HL-60 (cell line): ENCODE results near the gene NAPEPLD.

Experiments used
- DNase-seq, 2 experiments: peaks; one replicate each; pipeline ENCODE4 v3.0.0-alpha.2; 2010 to 2020; ENCODE audit warnings: low read depth in 1 of 2, low spot score in 1 of 2
- H3K27ac ChIP-seq: fragments of 250-450 bp; sonication (Bioruptor Pico); replicated peaks from 2 replicates; pipeline ENCODE4 v1.5.1; 2020; ENCODE audit warnings: mild to moderate bottlenecking, moderate library complexity
- H3K27me3 ChIP-seq: fragments of 250-450 bp; sonication (Bioruptor Pico); 2 replicates; pipeline ENCODE4 v1.5.1; 2021; ENCODE audit warnings: mild to moderate bottlenecking, moderate library complexity; ENCODE audit not compliant: insufficient read depth, poor library complexity, severe bottlenecking
- H3K4me3 ChIP-seq: replicated peaks from 2 replicates; pipeline ENCODE4 v1.5.1; 2011; ENCODE audit warnings: mild to moderate bottlenecking, control low read depth, low read length; ENCODE audit not compliant: insufficient read depth
- CTCF ChIP-seq: IDR thresholded peaks from one replicate; pipeline ENCODE4 v1.5.1; 2011; ENCODE audit warnings: low read length, control low read depth, inconsistent platforms; ENCODE audit not compliant: insufficient read depth
- GABPA ChIP-seq: IDR thresholded peaks from 2 replicates; pipeline ENCODE4 v1.6.1; 2012; ENCODE audit warnings: low read depth
- POLR2AphosphoS5 ChIP-seq: IDR thresholded peaks from 2 replicates; pipeline ENCODE4 v1.6.1; 2012; ENCODE audit warnings: low read depth
- REST ChIP-seq: IDR thresholded peaks from 2 replicates; pipeline ENCODE4 v1.6.1; 2012; ENCODE audit warnings: low read depth; ENCODE audit not compliant: insufficient replicate concordance
- SPI1 ChIP-seq: IDR thresholded peaks from 2 replicates; pipeline ENCODE4 v1.6.1; 2012; ENCODE audit warnings: low read depth, mild to moderate bottlenecking, borderline replicate concordance

NAPEPLD gene

GRCh38 chr7:103124429-103124979 lies 24.4 kb downstream of the NAPEPLD start:
- TF ChIP-seq REST (no peak), CTCF (no peak), POLR2AphosphoS5 (no peak), SPI1 (no peak), GABPA (no peak)
- no peak for DNase-seq
- Histone ChIP-seq H3K27ac (no peak overlapping the region), H3K4me3 (no peak overlapping the region), H3K27me3 (no peaks in the 10 kb centered on the region)

- DNase-seq, result peak in 1 of 2 experiments; percentile 52
- peak; percentile 51; the same call in 1 of the 2 replicates for TF ChIP-seq SPI1
- no peak for TF ChIP-seq REST
- Histone ChIP-seq H3K27me3 (no peaks in the 10 kb centered on the region), H3K4me3 (no peak overlapping the region), H3K27ac (no peak overlapping the region)
Observed at GRCh38 chr7:103123529-103123928, 25.4 kb downstream of the NAPEPLD start.

- no peak for TF ChIP-seq POLR2AphosphoS5
- Histone ChIP-seq H3K4me3 (no peak overlapping the region), H3K27me3 (no peaks in the 10 kb centered on the region), H3K27ac (no peak overlapping the region)
- no peak for DNase-seq
Observed at GRCh38 chr7:103121641-103122040, 27.3 kb downstream of the NAPEPLD start.

GRCh38 chr7:103120362-103120761 lies 28.5 kb downstream of the NAPEPLD start:
- no peaks in the 10 kb centered on the region for H3K27me3 ChIP-seq
- no peak for TF ChIP-seq GABPA
- TF ChIP-seq CTCF, result no peak
- no peak for TF ChIP-seq POLR2AphosphoS5
- no peak for TF ChIP-seq REST
- TF ChIP-seq SPI1, result no peak
- H3K27ac ChIP-seq, result no peak overlapping the region
- no peak for DNase-seq
- H3K4me3 ChIP-seq, result no peak overlapping the region
